HepG2 (cell line): ENCODE measurements around the gene VPS18. TPM values are rescaled to one million over a fixed set of nuclear protein-coding genes. Genes with fewer than 3 reads are reported as not detected.

Source experiments
- CTCF ChIP-seq: sonication (generic); formaldehyde crosslinking; IDR thresholded peaks from 2 replicates; pipeline ENCODE4 v1.5.0; 2020; ENCODE audit warnings: mild to moderate bottlenecking, missing genetic modification reagents, moderate library complexity
- E2F2 ChIP-seq: sonication (generic); formaldehyde crosslinking; IDR thresholded peaks from 2 replicates; pipeline ENCODE4 v1.4.0; 2020; ENCODE audit warnings: missing genetic modification reagents, borderline replicate concordance
- EZH2 ChIP-seq: conservative IDR thresholded peaks from 2 replicates; pipeline ENCODE4 v1.6.1; 2012; ENCODE audit warnings: mild to moderate bottlenecking, low read depth, low read length, moderate library complexity
- HNRNPK ChIP-seq: fragments of 200-400 bp; formaldehyde crosslinking; IDR thresholded peaks from 2 replicates; pipeline ENCODE4 v1.6.1; 2018; ENCODE audit warnings: low read length, low read depth, moderate library complexity, mild to moderate bottlenecking; ENCODE audit not compliant: poor library complexity, severe bottlenecking
- IRF9 ChIP-seq: sonication (generic); formaldehyde crosslinking; IDR thresholded peaks from 2 replicates; pipeline ENCODE4 v1.8.0; 2022; ENCODE audit warnings: missing genetic modification reagents, mild to moderate bottlenecking, borderline replicate concordance
- MAX ChIP-seq: IDR thresholded peaks from 2 replicates; pipeline ENCODE4 v1.6.1; 2012; ENCODE audit warnings: inconsistent platforms
- NAIF1 ChIP-seq: sonication (generic); formaldehyde crosslinking; IDR thresholded peaks from 2 replicates; pipeline ENCODE4 v1.5.0; 2020; ENCODE audit warnings: mild to moderate bottlenecking, missing genetic modification reagents, borderline replicate concordance
- NFYB ChIP-seq: sonication (generic); formaldehyde crosslinking; IDR thresholded peaks from 2 replicates; pipeline ENCODE4 v1.4.0; 2020; ENCODE audit warnings: missing genetic modification reagents
- ZFYVE20 ChIP-seq: sonication (generic); formaldehyde crosslinking; IDR thresholded peaks from 2 replicates; pipeline ENCODE4 v1.8.0; 2023; ENCODE audit warnings: low read depth, mild to moderate bottlenecking, moderate library complexity, missing genetic modification reagents, borderline replicate concordance
- ZNF446 ChIP-seq: sonication (generic); formaldehyde crosslinking; IDR thresholded peaks from 2 replicates; pipeline ENCODE4 v1.5.0; 2020; ENCODE audit warnings: mild to moderate bottlenecking, missing genetic modification reagents
- ZNF543 ChIP-seq: sonication (generic); formaldehyde crosslinking; IDR thresholded peaks from 2 replicates; pipeline ENCODE4 v1.4.0; 2020; ENCODE audit warnings: mild to moderate bottlenecking, missing genetic modification reagents
- polyA plus RNA-seq, 8 experiments: library from polyadenylated mRNA; depleted of rRNA in 3 of 8; stranded (reverse) in 7 of 8; unstranded in 1 of 8; fragments of >200 nt; fragmentation: Illumina TruSeq in 4 of 8; extraction: Trizol in 4 of 8; gene quantifications; 2 replicates each; pipeline versions ENCODE4 v1.2.1 to v1.2.3, GENCODE V29; 2011 to 2016; ENCODE audit warnings: low read depth in 4 of 8, missing spikeins in 1 of 8, mixed read lengths in 1 of 8; ENCODE audit not compliant: insufficient read depth in 1 of 8
- total RNA-seq, 5 experiments: library from RNA; depleted of rRNA; stranded (reverse); fragments of >200 nt; fragmentation: Illumina TruSeq; extraction: Trizol; gene quantifications; 2 replicates each; pipeline ENCODE4 v1.2.3, GENCODE V29; 2016; ENCODE audit warnings: low read depth in 1 of 5
- TF ChIP-seq, protein P1 (sequence below): sonication (generic); IDR thresholded peaks from 2 replicates; pipeline ENCODE4 v1.6.1; 2016; ENCODE audit warnings: low read depth, borderline replicate concordance
- TF ChIP-seq, protein P2 (sequence below): sonication (generic); formaldehyde crosslinking; IDR thresholded peaks from 2 replicates; pipeline ENCODE4 v1.9.0; 2021; ENCODE audit warnings: missing genetic modification reagents, borderline replicate concordance
- TF ChIP-seq, protein P3 (sequence below): sonication (generic); formaldehyde crosslinking; IDR thresholded peaks from 2 replicates; pipeline ENCODE4 v1.4.0; 2020; ENCODE audit warnings: missing genetic modification reagents
- TF ChIP-seq, protein P4 (sequence below): sonication (generic); formaldehyde crosslinking; IDR thresholded peaks from 2 replicates; pipeline ENCODE4 v1.4.0; 2020; ENCODE audit warnings: missing genetic modification reagents

Gene VPS18
- total and polyA plus RNA-seq, 2 of the 13 experiments (the other 11 are each of a cell fraction or from before 2014, with no cell fraction given): 5.8 to 17.0 TPM

- 0 out of 2 replicates have a peak, but pooled peaks have one; percentile 3 for TF ChIP-seq CTCF (CRISPR knock-in tag)
- TF ChIP-seq, protein P1, sequence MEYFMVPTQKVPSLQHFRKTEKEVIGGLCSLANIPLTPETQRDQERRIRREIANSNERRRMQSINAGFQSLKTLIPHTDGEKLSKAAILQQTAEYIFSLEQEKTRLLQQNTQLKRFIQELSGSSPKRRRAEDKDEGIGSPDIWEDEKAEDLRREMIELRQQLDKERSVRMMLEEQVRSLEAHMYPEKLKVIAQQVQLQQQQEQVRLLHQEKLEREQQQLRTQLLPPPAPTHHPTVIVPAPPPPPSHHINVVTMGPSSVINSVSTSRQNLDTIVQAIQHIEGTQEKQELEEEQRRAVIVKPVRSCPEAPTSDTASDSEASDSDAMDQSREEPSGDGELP: peak; percentile 26; the same call in 1 of the 2 replicates
- no peak for TF ChIP-seq EZH2
- no peak for TF ChIP-seq HNRNPK
- TF ChIP-seq, protein P2, sequence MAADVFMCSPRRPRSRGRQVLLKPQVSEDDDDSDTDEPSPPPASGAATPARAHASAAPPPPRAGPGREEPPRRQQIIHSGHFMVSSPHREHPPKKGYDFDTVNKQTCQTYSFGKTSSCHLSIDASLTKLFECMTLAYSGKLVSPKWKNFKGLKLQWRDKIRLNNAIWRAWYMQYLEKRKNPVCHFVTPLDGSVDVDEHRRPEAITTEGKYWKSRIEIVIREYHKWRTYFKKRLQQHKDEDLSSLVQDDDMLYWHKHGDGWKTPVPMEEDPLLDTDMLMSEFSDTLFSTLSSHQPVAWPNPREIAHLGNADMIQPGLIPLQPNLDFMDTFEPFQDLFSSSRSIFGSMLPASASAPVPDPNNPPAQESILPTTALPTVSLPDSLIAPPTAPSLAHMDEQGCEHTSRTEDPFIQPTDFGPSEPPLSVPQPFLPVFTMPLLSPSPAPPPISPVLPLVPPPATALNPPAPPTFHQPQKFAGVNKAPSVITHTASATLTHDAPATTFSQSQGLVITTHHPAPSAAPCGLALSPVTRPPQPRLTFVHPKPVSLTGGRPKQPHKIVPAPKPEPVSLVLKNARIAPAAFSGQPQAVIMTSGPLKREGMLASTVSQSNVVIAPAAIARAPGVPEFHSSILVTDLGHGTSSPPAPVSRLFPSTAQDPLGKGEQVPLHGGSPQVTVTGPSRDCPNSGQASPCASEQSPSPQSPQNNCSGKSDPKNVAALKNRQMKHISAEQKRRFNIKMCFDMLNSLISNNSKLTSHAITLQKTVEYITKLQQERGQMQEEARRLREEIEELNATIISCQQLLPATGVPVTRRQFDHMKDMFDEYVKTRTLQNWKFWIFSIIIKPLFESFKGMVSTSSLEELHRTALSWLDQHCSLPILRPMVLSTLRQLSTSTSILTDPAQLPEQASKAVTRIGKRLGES (CRISPR knock-in tag): no peak
- no peak for TF ChIP-seq NAIF1 (CRISPR knock-in tag)
- TF ChIP-seq ZNF543 (CRISPR knock-in tag): no peak
- no peak for TF ChIP-seq ZFYVE20 (CRISPR knock-in tag)
- TF ChIP-seq ZNF446 (CRISPR knock-in tag): no peak
- TF ChIP-seq MAX: no peak
- TF ChIP-seq IRF9 (CRISPR knock-in tag): no peak
- TF ChIP-seq E2F2 (CRISPR knock-in tag): no peak
- TF ChIP-seq, protein P3, sequence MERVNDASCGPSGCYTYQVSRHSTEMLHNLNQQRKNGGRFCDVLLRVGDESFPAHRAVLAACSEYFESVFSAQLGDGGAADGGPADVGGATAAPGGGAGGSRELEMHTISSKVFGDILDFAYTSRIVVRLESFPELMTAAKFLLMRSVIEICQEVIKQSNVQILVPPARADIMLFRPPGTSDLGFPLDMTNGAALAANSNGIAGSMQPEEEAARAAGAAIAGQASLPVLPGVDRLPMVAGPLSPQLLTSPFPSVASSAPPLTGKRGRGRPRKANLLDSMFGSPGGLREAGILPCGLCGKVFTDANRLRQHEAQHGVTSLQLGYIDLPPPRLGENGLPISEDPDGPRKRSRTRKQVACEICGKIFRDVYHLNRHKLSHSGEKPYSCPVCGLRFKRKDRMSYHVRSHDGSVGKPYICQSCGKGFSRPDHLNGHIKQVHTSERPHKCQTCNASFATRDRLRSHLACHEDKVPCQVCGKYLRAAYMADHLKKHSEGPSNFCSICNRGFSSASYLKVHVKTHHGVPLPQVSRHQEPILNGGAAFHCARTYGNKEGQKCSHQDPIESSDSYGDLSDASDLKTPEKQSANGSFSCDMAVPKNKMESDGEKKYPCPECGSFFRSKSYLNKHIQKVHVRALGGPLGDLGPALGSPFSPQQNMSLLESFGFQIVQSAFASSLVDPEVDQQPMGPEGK: 0 out of 2 replicates have a peak, but pooled peaks have one; percentile 40
- TF ChIP-seq, protein P4, sequence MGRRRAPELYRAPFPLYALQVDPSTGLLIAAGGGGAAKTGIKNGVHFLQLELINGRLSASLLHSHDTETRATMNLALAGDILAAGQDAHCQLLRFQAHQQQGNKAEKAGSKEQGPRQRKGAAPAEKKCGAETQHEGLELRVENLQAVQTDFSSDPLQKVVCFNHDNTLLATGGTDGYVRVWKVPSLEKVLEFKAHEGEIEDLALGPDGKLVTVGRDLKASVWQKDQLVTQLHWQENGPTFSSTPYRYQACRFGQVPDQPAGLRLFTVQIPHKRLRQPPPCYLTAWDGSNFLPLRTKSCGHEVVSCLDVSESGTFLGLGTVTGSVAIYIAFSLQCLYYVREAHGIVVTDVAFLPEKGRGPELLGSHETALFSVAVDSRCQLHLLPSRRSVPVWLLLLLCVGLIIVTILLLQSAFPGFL (CRISPR knock-in tag): no peak
- no peak for TF ChIP-seq NFYB (CRISPR knock-in tag)
These were observed 15.7 kb downstream of the VPS18 start (continued) for GRCh38 chr15:40909662-40910630.
